Fibroblast of mammary gland (primary cell): Measurements from ENCODE around the gene MUC5B.

ENCODE experiments used
- DNase-seq: peaks from one replicate; pipeline ENCODE4 v3.0.0-alpha.2; 2010; ENCODE audit warnings: low read depth
- H3K4me3 ChIP-seq: 2 replicates; pipeline ENCODE4 v1.5.1; 2011; ENCODE audit warnings: low read depth, mild to moderate bottlenecking, low read length, moderate library complexity; ENCODE audit not compliant: control insufficient read depth
- TF ChIP-seq, protein P1 (sequence below): conservative IDR thresholded peaks from 2 replicates; pipeline ENCODE4 v1.5.1; 2011; ENCODE audit warnings: low read depth, low read length, inconsistent platforms; ENCODE audit not compliant: control insufficient read depth, insufficient read depth

The MUC5B gene

DNA sequence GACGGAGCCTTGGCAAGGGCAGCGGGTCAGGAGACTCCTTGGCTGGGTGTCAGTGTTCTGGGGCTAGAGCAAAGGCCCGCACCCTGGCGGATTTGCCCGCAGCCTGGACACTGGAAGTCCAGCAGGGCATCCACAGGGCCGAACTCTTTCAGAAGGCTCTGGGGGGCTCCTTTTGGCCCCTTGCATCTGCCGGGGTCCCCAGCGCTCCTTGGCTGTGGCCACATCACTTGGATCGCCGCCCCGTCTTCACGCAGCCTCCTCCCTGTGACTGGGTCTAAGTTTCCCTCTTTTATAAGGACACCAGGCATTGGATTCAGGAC, 45.1 kb upstream of the MUC5B start:
- H3K4me3 ChIP-seq: no peak overlapping the region
- DNase-seq: no peak
- TF ChIP-seq, protein P1, sequence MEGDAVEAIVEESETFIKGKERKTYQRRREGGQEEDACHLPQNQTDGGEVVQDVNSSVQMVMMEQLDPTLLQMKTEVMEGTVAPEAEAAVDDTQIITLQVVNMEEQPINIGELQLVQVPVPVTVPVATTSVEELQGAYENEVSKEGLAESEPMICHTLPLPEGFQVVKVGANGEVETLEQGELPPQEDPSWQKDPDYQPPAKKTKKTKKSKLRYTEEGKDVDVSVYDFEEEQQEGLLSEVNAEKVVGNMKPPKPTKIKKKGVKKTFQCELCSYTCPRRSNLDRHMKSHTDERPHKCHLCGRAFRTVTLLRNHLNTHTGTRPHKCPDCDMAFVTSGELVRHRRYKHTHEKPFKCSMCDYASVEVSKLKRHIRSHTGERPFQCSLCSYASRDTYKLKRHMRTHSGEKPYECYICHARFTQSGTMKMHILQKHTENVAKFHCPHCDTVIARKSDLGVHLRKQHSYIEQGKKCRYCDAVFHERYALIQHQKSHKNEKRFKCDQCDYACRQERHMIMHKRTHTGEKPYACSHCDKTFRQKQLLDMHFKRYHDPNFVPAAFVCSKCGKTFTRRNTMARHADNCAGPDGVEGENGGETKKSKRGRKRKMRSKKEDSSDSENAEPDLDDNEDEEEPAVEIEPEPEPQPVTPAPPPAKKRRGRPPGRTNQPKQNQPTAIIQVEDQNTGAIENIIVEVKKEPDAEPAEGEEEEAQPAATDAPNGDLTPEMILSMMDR: no peak

DNA sequence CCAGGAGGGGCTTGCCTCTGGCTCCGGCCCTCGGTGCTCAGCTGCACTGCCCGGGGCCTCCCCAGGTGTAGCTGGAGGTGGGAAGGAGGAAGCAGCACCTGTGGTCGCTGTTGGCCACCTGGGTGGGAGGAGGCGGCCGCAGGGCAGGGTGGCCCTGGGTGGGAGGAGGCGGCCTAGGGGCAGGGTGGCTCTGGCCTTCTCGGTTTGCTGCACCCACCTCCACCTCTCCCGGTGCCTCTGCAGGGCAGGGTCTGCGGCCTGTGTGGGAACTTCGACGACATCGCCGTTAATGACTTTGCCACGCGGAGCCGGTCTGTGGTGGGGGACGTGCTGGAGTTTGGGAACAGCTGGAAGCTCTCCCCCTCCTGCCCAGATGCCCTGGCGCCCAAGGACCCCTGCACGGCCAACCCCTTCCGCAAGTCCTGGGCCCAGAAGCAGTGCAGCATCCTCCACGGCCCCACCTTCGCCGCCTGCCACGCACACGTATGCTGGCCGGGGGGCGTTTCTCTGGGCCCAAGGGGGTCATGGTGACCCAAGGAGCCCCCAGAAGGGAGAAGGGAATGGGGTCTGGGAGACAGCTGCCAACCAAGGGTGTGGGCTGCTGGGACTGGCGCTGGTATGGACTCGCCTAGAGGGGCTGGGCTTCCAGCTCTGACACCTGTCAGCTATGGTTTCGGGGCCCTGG, 44.5 kb upstream of the MUC5B start:
- TF ChIP-seq, protein P1: no peak
- H3K4me3 ChIP-seq: no peak overlapping the region
- DNase-seq: no peak

GRCh38 chr11:1178906-1179305, 44.0 kb upstream of the MUC5B start:
- DNase-seq: no peak
- no peak overlapping the region for H3K4me3 ChIP-seq
- TF ChIP-seq, protein P1: no peak

DNA sequence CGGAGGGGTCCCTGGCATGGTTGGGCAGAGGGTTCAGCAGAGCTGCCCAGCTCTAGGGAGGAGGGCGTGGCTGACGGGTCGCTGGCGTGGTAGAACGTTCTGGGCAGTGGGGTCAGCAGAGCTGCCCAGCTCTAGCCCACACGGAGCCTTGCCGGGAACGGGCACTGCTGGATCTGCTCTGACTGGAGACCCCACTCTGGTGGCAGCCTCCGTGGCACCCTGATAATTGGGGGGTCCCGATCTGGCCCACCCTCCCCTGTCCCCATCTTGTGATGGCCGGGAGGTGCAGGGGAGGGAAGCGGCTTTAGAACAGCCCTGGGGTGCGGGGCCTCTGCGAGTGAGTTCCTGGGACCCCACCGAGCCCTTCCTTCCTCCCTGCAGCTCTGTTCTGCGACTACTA, 43.2 kb upstream of the MUC5B start:
- no peak for DNase-seq
- TF ChIP-seq, protein P1: no peak
- no peak overlapping the region for H3K4me3 ChIP-seq

DNA sequence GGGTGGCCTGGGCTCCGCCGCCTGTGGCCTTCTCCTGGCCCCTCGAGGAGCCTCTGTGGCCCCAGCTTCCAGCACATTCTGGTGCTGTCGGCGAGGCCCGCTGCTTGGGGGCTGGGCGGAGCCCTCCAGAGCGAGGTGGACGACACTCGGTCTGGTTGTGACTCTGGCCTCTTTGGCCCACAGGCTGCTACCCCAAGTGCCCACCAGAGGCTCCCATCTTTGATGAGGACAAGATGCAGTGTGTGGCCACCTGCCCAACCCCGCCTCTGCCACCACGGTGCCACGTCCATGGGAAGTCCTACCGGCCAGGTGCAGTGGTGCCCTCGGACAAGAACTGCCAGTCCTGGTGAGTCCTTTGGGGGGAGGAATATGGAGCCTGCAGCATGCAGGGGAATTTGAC, 42.7 kb upstream of the MUC5B start:
- TF ChIP-seq, protein P1: no peak
- no peak for DNase-seq
- no peak overlapping the region for H3K4me3 ChIP-seq

GRCh38 chr11:1180947-1181391, 41.9 kb upstream of the MUC5B start:
- TF ChIP-seq, protein P1: no peak
- H3K4me3 ChIP-seq: no peak overlapping the region

GRCh38 chr11:1181420-1181819, 41.4 kb upstream of the MUC5B start:
- no peak overlapping the region for H3K4me3 ChIP-seq
- DNase-seq: no peak
- TF ChIP-seq, protein P1: no peak

More at GRCh38 chr11:1180947-1181391, 41.9 kb upstream of the MUC5B start:
- no peak for DNase-seq
